ENCODE results near the gene SPATA32.

GRCh38 chr17:45225964-45226530 lies 35.8 kb downstream of the SPATA32 start:
- TF ChIP-seq CTCF (IDR thresholded peaks at IDR 0.05) (no peak), POLR2A (IDR thresholded peaks at IDR 0.05) (no peak), POLR2AphosphoS5 (IDR thresholded peaks at IDR 0.05; ENCODE audit: insufficient read depth in 1 of 2, low read depth in 1 of 2) (peak in 1 of 2 donors; percentile 68)
